ENCODE measurements around the gene MORF4L1.
A peak's percentile ranks its signal among the peaks of the same experiment; 100 is the strongest.
"Not testable (repeated sequence)": the region's sequence is repeated elsewhere in the genome, so short reads cannot be mapped to it uniquely, and the experiment has no call there.

MORF4L1 gene

DNA sequence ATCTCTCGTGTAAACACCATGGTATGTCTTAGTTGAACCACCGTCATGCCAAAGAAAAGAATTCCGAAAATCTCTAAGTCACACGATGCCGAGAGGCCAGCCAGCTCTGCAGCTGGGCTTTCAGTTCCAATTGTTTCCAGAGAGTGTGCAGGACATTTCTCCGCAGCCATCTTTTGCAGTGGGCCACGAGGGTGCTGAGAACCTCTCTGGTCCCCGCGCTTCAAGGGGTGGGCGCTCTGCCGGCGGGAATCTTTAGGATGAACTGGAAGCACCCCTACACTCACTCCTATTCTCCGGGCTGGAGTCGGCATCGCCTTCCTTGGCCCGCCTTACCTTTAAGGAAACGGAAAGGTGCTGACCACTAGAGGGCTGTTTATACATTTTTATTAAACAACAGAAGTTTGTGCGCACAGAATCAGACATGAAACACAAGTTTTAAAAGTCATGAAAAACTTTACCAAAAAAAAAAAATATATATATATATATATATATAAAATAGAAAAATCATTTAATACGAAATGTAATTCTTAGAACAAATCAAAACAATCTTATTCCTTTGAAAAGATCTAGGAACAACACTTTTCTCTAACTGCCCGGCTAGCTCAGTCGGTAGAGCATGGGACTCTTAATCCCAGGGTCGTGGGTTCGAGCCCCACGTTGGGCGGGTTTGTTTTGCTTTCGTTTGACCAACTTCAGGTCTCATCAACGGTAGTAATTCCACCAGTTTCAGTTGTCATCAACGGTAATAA lies 12.5 kb upstream of the MORF4L1 start:
- peak; percentile 73 to 75 for DNase-seq (ENCODE audit: low read depth in 2 of 2)

DNA sequence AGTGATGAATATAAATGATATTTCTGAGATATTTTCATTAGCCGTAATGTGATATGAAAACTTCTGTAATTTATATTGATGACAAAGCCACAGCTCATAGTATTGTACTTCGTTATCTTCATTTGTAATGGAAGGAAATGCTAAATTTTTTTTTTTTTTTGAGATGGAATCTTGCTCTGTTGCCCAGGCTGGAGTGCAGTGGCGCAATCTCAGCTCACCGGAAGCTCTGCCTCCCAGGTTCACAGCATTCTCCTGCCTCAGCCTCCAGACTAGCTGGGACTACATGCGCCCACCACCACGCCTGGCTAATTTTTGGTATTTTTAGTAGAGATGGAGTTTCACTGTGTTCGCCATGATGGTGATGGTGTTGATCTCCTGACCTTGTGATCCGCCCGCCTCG lies 7.1 kb upstream of the MORF4L1 start:
- not testable (repeated sequence) for DNase-seq (ENCODE audit: low read depth in 2 of 2)

DNA sequence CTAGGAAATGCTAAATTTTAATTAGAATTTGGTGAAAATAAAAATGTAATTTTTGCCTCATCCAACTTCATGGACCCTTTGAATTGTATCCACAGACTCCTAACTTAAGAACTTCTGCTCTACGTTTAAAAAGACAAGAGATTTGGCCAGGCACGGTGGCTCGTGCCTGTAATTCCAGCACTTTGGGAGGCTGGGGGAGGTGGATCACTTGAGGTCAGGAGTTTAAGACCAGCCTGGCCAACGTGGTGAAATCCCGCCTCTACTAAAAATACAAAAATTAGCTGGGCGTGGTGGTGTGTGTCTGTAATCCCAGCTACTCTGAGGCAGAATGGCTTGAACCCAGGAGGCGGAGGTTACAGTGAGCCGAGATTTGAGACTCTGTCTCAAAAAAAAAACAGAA lies 6.7 kb upstream of the MORF4L1 start:
- not testable (repeated sequence) for DNase-seq (ENCODE audit: low read depth in 2 of 2)

DNA sequence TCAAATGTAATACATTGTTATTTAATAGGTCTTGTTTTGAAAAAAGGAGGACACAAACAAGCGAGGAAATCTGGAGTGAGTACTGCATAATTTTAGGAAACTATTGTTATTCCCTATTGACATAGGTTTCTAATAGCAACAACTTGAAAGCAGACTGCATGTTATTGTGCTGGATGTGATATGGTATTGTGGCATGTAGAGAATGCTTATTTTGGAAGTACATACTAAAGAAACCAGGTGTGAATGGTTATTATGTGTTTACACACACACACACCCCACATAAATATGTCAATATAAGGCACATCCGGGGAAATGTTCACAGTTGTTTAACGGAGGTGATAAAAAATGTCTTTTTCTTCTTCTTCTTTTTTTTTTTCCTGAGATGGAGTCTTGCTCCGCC lies 5.9 kb upstream of the MORF4L1 start:
- DNase-seq (ENCODE audit: low read depth in 2 of 2), result no peak

DNA sequence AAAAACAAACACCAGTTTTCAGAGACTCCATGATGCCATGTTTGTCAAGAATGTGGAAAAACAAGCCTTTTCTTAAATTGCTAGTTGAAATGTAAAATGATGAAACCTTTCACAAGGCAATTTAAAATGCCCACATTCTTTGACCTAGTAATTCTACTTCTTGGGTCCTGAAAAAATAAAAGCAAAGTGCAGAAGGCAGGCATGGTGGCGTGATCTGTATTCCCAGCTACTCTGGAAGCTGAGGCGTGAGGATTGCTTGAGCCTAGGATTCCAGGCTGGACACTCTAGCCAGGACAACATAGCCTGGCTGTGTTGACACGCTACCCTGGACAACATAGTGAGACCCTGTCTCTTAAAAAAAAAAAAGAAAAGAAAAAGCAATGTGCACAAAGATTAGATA lies 4.3 kb upstream of the MORF4L1 start:
- no peak for DNase-seq (ENCODE audit: low read depth in 2 of 2)

- not testable (repeated sequence) for DNase-seq (ENCODE audit: low read depth in 2 of 2)
These were observed 1.1 kb upstream of the MORF4L1 start for GRCh38 chr15:78871483-78872127.

GRCh38 chr15:78872972-78873792 lies 492 bp downstream of the MORF4L1 start:
- DNase-seq (ENCODE audit: low read depth in 2 of 2), result peak; percentile 88 to 89

DNA sequence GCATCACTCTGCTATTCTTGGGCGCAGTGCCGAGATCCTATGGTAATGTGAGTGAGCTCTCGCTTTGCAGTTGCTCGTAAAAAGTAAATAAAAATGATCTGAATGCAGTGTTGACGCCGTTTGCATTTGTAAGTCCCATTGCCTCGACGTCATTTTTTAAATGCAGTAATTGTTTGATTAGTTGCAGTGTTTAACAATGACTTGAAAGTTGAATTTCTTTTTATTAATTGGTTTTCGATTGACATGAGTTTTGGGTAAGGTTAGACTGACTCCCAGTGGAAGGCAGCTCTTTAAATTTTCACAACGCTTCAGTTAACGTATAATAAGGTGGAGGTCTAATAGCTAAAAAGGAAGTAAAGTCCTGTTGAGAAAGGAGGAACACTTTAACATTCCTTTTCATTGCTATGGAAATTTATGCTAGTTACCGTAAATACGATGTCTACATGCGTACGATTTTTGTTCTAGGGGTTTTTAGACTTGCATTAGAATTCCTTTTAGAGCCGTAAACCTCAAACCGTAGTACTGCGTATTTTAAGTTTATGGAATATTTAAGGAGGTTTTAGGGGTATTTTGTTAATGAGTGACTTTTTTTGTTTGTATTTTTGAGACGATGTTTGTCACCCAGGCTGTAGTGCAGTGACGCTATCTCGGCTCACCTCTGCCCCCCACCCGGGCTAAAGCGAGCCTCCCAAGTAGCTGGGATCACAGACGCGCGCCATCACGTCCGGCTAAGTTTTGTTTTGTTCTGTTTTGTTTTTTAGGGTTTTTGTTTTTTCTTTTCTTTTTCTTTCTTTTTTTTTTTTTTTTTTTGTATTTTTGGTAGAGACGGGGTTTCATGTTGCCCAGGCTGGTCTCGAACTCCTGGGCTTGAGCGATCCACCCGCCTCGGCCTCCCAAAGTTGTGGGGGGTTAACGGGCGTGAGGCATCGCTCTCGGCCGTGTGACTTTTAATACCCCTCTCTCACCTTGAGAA lies 1.4 kb downstream of the MORF4L1 start:
- no peak for DNase-seq (ENCODE audit: low read depth in 2 of 2)

- DNase-seq (ENCODE audit: low read depth in 2 of 2), result no peak
These were observed 2.6 kb downstream of the MORF4L1 start for GRCh38 chr15:78875107-78875914.

GRCh38 chr15:78876954-78877353 lies 4.3 kb downstream of the MORF4L1 start:
- DNase-seq (ENCODE audit: low read depth in 2 of 2), result not testable (repeated sequence)

GRCh38 chr15:78878356-78878755 lies 5.7 kb downstream of the MORF4L1 start:
- DNase-seq (ENCODE audit: low read depth in 2 of 2), result peak in 1 of 2 experiments; percentile 33

DNA sequence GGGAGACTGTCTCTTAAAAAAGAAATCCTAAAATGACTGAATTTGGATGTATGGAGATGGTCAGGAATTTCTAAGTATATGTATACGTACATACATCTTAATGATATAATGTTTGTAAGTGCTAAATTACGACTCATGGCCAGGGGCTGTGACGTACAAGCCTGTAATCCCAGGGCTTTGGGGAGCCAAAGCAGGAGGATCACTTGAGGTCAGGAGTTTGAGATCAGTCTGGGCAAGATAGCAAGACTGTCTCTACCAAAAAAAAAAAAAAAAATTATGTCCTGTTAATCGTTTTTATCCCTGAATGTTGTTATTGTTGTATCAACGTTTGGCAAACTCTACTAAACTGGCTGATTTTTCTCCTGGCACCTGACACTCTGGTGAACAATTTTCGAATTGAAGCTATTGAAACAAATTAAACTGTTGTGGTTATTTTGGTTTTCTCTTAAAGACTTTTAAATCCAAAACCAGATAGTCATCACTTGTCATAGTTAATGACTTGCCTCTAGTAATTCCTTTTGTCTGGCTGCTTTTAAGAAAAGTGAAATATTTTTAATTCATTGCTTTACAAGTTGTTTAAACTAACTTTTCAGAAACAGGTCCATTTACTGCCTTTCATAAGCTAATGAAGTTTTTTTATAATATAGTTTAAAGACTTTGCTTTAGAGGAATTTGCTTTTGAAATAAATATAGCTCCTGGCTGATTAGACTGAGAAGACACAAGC lies 7.0 kb downstream of the MORF4L1 start:
- no peak for DNase-seq (ENCODE audit: low read depth in 2 of 2)

DNA sequence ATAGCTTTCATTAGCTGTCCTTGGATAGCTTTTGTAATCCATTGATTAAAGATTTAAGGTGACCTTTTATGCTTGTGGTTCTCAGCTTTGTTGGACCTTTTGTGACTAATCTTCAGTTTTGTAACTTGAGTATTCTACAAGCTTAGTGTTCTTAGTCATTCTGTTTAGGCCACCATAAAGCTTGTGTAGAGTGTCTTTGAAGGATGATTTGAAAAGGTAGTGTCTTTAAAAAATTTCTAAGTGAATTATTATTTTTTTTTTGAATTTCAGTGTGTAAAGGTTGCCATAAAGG lies 7.5 kb downstream of the MORF4L1 start:
- DNase-seq (ENCODE audit: low read depth in 2 of 2), result no peak

- peak in 1 of 2 experiments; percentile 37 for DNase-seq (ENCODE audit: low read depth in 2 of 2)
These were observed 8.1 kb downstream of the MORF4L1 start for GRCh38 chr15:78880813-78881212.

- no peak for DNase-seq (ENCODE audit: low read depth in 2 of 2)
These were observed 9.0 kb downstream of the MORF4L1 start for GRCh38 chr15:78881681-78882080.

GRCh38 chr15:78889000-78889399 lies 16.3 kb downstream of the MORF4L1 start:
- no peak for DNase-seq (ENCODE audit: low read depth in 2 of 2)

DNA sequence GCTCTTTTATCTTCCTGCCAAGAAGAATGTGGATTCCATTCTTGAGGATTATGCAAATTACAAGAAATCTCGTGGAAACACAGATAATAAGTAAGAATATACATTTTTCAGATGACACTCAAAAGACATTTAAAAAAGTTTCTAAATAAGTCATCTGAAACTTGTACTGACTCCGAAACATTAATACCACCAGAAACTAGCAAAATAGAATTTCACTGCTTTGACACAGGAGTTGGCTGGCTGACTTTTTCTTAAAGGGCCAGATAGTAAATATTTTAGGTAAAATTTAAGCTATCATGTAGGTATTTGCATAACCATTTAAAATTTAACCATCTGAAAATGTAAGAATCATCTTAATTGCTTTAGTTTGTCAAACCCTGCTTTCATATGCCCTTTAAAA lies 20.8 kb downstream of the MORF4L1 start:
- DNase-seq (ENCODE audit: low read depth in 2 of 2), result no peak

DNA sequence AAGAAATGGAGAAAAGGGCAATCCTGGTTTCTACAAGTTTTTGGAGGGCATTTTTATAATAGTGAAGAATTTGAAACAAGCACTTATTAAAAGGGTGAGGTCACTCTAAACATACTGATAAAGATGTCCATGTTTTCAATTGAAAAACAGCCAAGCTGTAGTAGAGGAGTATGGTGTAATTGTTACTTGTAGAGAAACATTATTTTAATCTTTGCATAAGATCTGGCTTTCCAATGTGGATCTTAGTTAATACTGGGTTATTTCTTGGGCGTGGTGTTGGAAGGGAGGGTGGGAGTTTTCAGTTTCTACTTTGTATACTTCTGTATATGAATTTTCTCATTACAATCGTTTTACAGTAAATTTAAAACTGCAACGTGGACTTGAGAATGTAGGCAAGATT lies 22.8 kb downstream of the MORF4L1 start:
- no peak for DNase-seq (ENCODE audit: low read depth in 2 of 2)

- no peak for DNase-seq (ENCODE audit: low read depth in 2 of 2)
These were observed 25.9 kb downstream of the MORF4L1 start for GRCh38 chr15:78898540-78898939.
